ENCODE data around the gene CREBZF.
A peak's percentile ranks its signal among the peaks of the same experiment; 100 is the strongest.

CREBZF gene

GRCh38 chr11:85663080-85663752 is 1.7 kb downstream of the CREBZF start:
- TF ChIP-seq FOXP2 (optimal IDR thresholded peaks at IDR 0.05; ENCODE audit: borderline replicate concordance, extremely low read depth, extremely low read length, insufficient read depth), result no peak
- no peak for TF ChIP-seq REST (IDR thresholded peaks at IDR 0.05; ENCODE audit: insufficient read depth in 1 of 2, low read depth in 2 of 2, low read length in 2 of 2)
- no peak for TF ChIP-seq TAF1 (IDR thresholded peaks at IDR 0.05; ENCODE audit: borderline replicate concordance, insufficient read depth, low read length)
- TF ChIP-seq POLR2AphosphoS5 (IDR thresholded peaks at IDR 0.05; ENCODE audit: low read depth, low read length), result no peak
- no peak for TF ChIP-seq SIN3A (IDR thresholded peaks at IDR 0.05; ENCODE audit: borderline replicate concordance, insufficient read depth, low read length)

- TF ChIP-seq REST (IDR thresholded peaks at IDR 0.05; ENCODE audit: insufficient read depth in 1 of 2, low read depth in 2 of 2, low read length in 2 of 2), result no peak
- TF ChIP-seq SIN3A (IDR thresholded peaks at IDR 0.05; ENCODE audit: borderline replicate concordance, insufficient read depth, low read length), result peak; percentile 63; the same call in 1 of the 2 replicates
Observed at GRCh38 chr11:85661972-85662664, 2.8 kb downstream of the CREBZF start.

GRCh38 chr11:85658180-85658579 is 6.7 kb downstream of the CREBZF start:
- TF ChIP-seq SIN3A (IDR thresholded peaks at IDR 0.05; ENCODE audit: borderline replicate concordance, insufficient read depth, low read length) (no peak), POLR2AphosphoS5 (IDR thresholded peaks at IDR 0.05; ENCODE audit: low read depth, low read length) (no peak), REST (IDR thresholded peaks at IDR 0.05; ENCODE audit: insufficient read depth in 1 of 2, low read depth in 2 of 2, low read length in 2 of 2) (no peak), FOXP2 (optimal IDR thresholded peaks at IDR 0.05; ENCODE audit: borderline replicate concordance, extremely low read depth, extremely low read length, insufficient read depth) (no peak), TAF1 (IDR thresholded peaks at IDR 0.05; ENCODE audit: borderline replicate concordance, insufficient read depth, low read length) (no peak)

GRCh38 chr11:85656777-85657176 is 8.2 kb downstream of the CREBZF start:
- TF ChIP-seq POLR2AphosphoS5 (IDR thresholded peaks at IDR 0.05; ENCODE audit: low read depth, low read length), result no peak
- no peak for TF ChIP-seq SIN3A (IDR thresholded peaks at IDR 0.05; ENCODE audit: borderline replicate concordance, insufficient read depth, low read length)
- TF ChIP-seq REST (IDR thresholded peaks at IDR 0.05; ENCODE audit: insufficient read depth in 1 of 2, low read depth in 2 of 2, low read length in 2 of 2), result no peak
- no peak for TF ChIP-seq TAF1 (IDR thresholded peaks at IDR 0.05; ENCODE audit: borderline replicate concordance, insufficient read depth, low read length)
- no peak for TF ChIP-seq FOXP2 (optimal IDR thresholded peaks at IDR 0.05; ENCODE audit: borderline replicate concordance, extremely low read depth, extremely low read length, insufficient read depth)
